Left ventricle myocardium inferior (tissue), 1 donor: ENCODE data around the gene POU2F1. TPM values are rescaled to one million over a fixed set of nuclear protein-coding genes. Genes with fewer than 3 reads are reported as not detected.

ENCODE experiments used
- DNase-seq: peaks from one replicate; pipeline ENCODE4 v3.0.0-alpha.2; 2020
- H3K27ac ChIP-seq: fragments of 200-600 bp; replicated peaks from 2 replicates; pipeline ENCODE4 v1.8.0; 2021
- H3K27me3 ChIP-seq: fragments of 200-600 bp; 2 replicates; pipeline ENCODE4 v1.8.0; 2021; ENCODE audit warnings: low read depth
- H3K36me3 ChIP-seq: fragments of 200-600 bp; 2 replicates; pipeline ENCODE4 v1.8.0; 2021
- H3K4me1 ChIP-seq: fragments of 200-600 bp; 2 replicates; pipeline ENCODE4 v1.8.0; 2021
- H3K4me3 ChIP-seq: fragments of 200-600 bp; 2 replicates; pipeline ENCODE4 v1.8.0; 2021; ENCODE audit warnings: mild to moderate bottlenecking, moderate library complexity
- H3K9me3 ChIP-seq: fragments of 200-600 bp; replicated peaks from 2 replicates; pipeline ENCODE4 v1.8.0; 2021
- intact Hi-C: fragments of 100-400 bp; cut with micrococcal nuclease; formaldehyde crosslinking; loops from one replicate; pipeline ENCODE4 v1.11.0; 2022
- total RNA-seq: library from RNA; stranded (reverse); fragmentation: NEBNext Ultra II Directional; extraction: Animal tissue kit (Norgen Biotek cat#: 25700); gene quantifications from one replicate; pipeline ENCODE4 v1.2.1, GENCODE V29; 2021
- TF ChIP-seq, protein P1 (sequence below): fragments of 200-600 bp; IDR thresholded peaks from 2 replicates; pipeline ENCODE4 v1.8.0; 2021; ENCODE audit warnings: antibody characterized with exemption, mild to moderate bottlenecking, borderline replicate concordance
- donor health status: DM: no; HTN: yes; CAD: no; lungs with severe emphysema.

POU2F1 gene
- total RNA-seq, 1 donor from 2014 or later = 7.5 TPM

DNA sequence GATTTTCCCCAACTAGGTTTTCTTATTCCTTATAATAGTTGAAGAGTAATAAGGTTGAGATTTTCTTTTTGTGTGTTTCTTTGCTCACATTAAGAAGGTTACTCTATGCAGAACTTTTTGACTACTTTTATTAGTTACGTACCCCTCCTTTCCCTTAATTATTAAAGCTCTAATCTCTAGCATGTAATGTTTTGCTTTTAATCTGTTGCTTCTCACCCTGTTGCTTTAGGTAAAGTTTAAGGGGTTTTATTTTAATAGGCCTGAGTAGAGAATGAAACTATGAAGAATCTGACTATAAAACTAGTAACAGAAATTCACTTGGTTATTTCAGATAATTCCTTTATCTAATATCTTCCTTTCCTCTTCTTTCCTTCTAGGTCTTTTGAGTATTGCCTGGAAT is 53.4 kb downstream of the POU2F1 start:
- no peak overlapping the region for H3K4me3 ChIP-seq
- no peaks in the 10 kb centered on the region for H3K9me3 ChIP-seq
- no peak overlapping the region for H3K27ac ChIP-seq
- DNase-seq = no peak
- TF ChIP-seq, protein P1, sequence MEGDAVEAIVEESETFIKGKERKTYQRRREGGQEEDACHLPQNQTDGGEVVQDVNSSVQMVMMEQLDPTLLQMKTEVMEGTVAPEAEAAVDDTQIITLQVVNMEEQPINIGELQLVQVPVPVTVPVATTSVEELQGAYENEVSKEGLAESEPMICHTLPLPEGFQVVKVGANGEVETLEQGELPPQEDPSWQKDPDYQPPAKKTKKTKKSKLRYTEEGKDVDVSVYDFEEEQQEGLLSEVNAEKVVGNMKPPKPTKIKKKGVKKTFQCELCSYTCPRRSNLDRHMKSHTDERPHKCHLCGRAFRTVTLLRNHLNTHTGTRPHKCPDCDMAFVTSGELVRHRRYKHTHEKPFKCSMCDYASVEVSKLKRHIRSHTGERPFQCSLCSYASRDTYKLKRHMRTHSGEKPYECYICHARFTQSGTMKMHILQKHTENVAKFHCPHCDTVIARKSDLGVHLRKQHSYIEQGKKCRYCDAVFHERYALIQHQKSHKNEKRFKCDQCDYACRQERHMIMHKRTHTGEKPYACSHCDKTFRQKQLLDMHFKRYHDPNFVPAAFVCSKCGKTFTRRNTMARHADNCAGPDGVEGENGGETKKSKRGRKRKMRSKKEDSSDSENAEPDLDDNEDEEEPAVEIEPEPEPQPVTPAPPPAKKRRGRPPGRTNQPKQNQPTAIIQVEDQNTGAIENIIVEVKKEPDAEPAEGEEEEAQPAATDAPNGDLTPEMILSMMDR = no peak
- intact Hi-C loops = no loop called here
- H3K4me1 ChIP-seq = peaks cover 50% of the 10 kb centered on the region
- H3K27me3 ChIP-seq = no peaks in the 10 kb centered on the region
- H3K36me3 ChIP-seq = no peaks in the 10 kb centered on the region

DNA sequence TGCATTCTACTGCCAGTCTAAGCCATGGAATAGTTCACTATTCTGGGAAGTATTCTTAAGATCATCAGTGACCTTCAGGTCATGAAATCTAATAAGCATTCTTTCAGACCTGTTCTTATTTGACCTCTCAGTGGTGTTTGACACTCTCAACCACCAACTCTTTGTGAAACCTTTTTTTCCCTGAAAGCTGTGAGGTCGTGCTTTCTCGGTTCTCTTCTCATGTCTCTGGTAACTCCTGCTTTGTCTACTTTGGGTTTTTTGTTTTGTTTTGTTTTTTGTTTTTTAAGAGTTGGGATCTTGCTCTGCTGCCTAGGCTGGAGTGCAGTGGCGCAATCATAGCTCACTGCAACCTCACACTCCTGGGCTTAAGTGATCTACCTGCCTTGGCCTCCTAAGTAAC is 56.3 kb downstream of the POU2F1 start:
- Histone ChIP-seq H3K27ac (no peak overlapping the region), H3K9me3 (no peaks in the 10 kb centered on the region), H3K4me3 (no peak overlapping the region), H3K4me1 (peaks cover 40% of the 10 kb centered on the region), H3K36me3 (no peaks in the 10 kb centered on the region), H3K27me3 (no peaks in the 10 kb centered on the region)
- DNase-seq = no peak
- intact Hi-C loops = no loop called here
- TF ChIP-seq, protein P1 = no peak

DNA sequence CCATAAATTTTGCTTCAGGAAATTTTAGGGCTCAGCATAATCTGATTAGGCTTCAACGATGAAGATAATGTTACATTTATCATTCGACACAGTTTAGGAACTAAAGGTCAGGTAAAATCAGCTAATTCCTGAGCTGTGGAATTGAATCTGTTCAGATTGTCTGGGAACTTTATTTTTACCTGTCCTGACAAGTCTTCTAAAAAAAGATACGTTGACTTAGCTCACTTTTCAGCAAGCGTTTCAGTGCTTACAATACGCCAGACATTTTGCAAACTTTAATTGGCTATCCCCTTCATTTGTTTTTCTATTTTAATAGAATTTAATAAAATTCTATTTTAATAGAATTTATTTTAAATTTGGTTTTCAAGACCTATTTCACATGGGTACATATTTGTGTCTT is 57.8 kb downstream of the POU2F1 start:
- H3K27me3 ChIP-seq = no peaks in the 10 kb centered on the region
- TF ChIP-seq, protein P1 = no peak
- H3K4me1 ChIP-seq = peaks cover 29% of the 10 kb centered on the region
- no peak overlapping the region for H3K4me3 ChIP-seq
- H3K27ac ChIP-seq = no peak overlapping the region
- DNase-seq = no peak
- intact Hi-C loops = no loop called here
- no peaks in the 10 kb centered on the region for H3K36me3 ChIP-seq
- no peaks in the 10 kb centered on the region for H3K9me3 ChIP-seq

DNA sequence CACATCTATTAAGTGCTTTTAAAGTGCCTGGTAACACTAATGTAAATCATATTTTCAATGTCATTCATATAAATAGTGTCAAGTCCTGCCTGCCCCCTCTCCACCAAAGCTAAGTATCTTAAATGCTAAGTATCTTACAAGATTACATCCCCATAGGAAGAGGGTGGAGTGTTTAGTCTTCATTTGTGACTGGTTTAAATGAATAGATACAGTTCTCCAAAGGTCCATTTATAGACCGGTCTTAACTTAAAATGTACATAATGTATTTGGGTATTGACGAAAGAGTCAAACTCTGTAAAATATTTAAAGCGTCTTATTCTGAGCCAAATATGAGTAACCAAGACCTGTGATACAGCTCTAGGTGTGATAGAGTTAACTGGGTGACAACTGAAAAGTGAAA is 60.2 kb downstream of the POU2F1 start:
- Histone ChIP-seq H3K36me3 (no peaks in the 10 kb centered on the region), H3K9me3 (no peaks in the 10 kb centered on the region), H3K4me3 (no peak overlapping the region), H3K27me3 (no peaks in the 10 kb centered on the region), H3K27ac (no peak overlapping the region), H3K4me1 (peaks cover 24% of the 10 kb centered on the region)
- TF ChIP-seq, protein P1 = no peak
- no peak for DNase-seq
- intact Hi-C loops = no loop called here

DNA sequence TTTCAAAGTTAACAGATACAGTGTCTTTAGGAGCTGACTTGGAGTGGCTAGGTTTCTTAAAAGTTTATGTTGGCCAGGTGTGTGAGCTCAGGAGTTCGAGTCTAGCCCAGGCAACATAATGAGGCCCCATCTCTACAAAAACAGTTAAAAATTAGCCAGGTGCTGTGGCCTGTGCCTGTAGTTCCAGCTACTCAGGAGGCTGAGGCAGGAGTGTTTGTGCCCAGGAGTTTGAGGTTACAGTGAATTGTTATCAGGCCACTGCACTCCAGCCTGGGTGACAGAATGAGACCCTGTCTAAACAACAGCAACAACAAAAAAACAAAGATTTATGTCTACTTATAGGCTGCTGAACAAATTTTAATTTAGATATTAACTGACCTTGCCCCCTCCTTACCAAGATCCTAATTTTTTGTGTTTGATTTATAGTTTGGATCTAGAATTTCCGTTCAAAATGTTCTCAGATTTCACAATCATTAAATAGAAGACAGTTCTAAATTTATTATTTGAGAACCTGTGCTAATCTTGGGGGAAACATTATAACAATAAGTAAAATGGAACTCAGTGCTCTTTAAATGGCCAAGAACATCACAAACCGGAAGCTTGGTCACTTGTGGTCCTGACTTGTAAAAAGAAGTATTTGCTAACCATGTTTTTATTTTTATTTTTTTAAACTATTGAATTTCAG is 67.8 kb downstream of the POU2F1 start:
- intact Hi-C loops = no loop called here
- TF ChIP-seq, protein P1 = no peak
- no peaks in the 10 kb centered on the region for H3K27me3 ChIP-seq
- H3K4me3 ChIP-seq = no peak overlapping the region
- no peaks in the 10 kb centered on the region for H3K9me3 ChIP-seq
- DNase-seq = no peak
- no peaks in the 10 kb centered on the region for H3K36me3 ChIP-seq
- peaks cover 37% of the 10 kb centered on the region for H3K4me1 ChIP-seq
- H3K27ac ChIP-seq = no peak overlapping the region
